NCI-H1417 (cell line): ENCODE measurements around the gene POLRMT.

Source experiments
- DNase-seq, 3 experiments: peaks; one replicate each; lab custom pipeline; 2025; lab: John Stamatoyannopoulos, UW

The POLRMT gene

GRCh38 chr19:647566-648284 lies 14.4 kb upstream of the POLRMT start:
- DNase-seq = no peak

- no peak for DNase-seq
Observed at GRCh38 chr19:646779-647565, 13.6 kb upstream of the POLRMT start.

- no peak for DNase-seq
Observed at GRCh38 chr19:645912-646778, 12.8 kb upstream of the POLRMT start.

GRCh38 chr19:644789-645188 lies 11.5 kb upstream of the POLRMT start:
- DNase-seq = no peak

- no peak for DNase-seq
Observed at GRCh38 chr19:644363-644762, 11.0 kb upstream of the POLRMT start.

- DNase-seq = no peak
Observed at GRCh38 chr19:643736-644135, 10.4 kb upstream of the POLRMT start.

GRCh38 chr19:642767-643727 lies 9.7 kb upstream of the POLRMT start:
- DNase-seq = no peak

GRCh38 chr19:641702-642101 lies 8.4 kb upstream of the POLRMT start:
- DNase-seq = no peak

- no peak for DNase-seq
Observed at GRCh38 chr19:640606-641189, 7.4 kb upstream of the POLRMT start.

GRCh38 chr19:640161-640558 lies 6.8 kb upstream of the POLRMT start:
- DNase-seq = no peak

GRCh38 chr19:639253-640160 lies 6.2 kb upstream of the POLRMT start, which contains the start of gene FGF22:
FGF22 (plus strand) TSS chr19:639879; CDS start chr19:639926, 47 bp downstream.
- DNase-seq = peak; percentile 91 to 96 (median 95)

GRCh38 chr19:638906-639252 lies 5.5 kb upstream of the POLRMT start:
- no peak for DNase-seq

GRCh38 chr19:634975-635652 lies 1.8 kb upstream of the POLRMT start:
- no peak for DNase-seq

- no peak for DNase-seq
Observed at GRCh38 chr19:633786-634639, 676 bp upstream of the POLRMT start.

GRCh38 chr19:632579-633067 lies 714 bp downstream of the POLRMT start:
- DNase-seq = no peak

- DNase-seq = no peak
Observed at GRCh38 chr19:629961-630714, 3.2 kb downstream of the POLRMT start.

- DNase-seq = peak in 2 of 3 experiments; percentile 65 to 73
Observed at GRCh38 chr19:629515-629914, 3.8 kb downstream of the POLRMT start.
